HG03175 (cell line): ENCODE measurements around the gene GEMIN4.
A peak's percentile ranks its signal among the peaks of the same experiment; 100 is the strongest.

ENCODE experiments used
- ATAC-seq: cut with Tn5 transposase; IDR thresholded peaks from one replicate; pipeline ENCODE4 v1.9.1; 2021; ENCODE audit warnings: mild to moderate bottlenecking, moderate library complexity; ENCODE audit not compliant: unreplicated experiment

GEMIN4 gene

GRCh38 chr17:744937-745336 lies 7.1 kb downstream of the GEMIN4 start:
- no peak for ATAC-seq

- no peak for ATAC-seq
These were observed 8.9 kb downstream of the GEMIN4 start for GRCh38 chr17:743139-743538.

GRCh38 chr17:742147-742793 lies 9.8 kb downstream of the GEMIN4 start:
- no peak for ATAC-seq

- peak; percentile 81 for ATAC-seq
These were observed 11.6 kb downstream of the GEMIN4 start for GRCh38 chr17:740240-741017.

- no peak for ATAC-seq
These were observed 14.4 kb downstream of the GEMIN4 start for GRCh38 chr17:737561-738113.

GRCh38 chr17:733743-734142 lies 18.3 kb downstream of the GEMIN4 start:
- ATAC-seq, result no peak

- peak; percentile 43 for ATAC-seq
These were observed 19.0 kb downstream of the GEMIN4 start for GRCh38 chr17:732902-733720.

GRCh38 chr17:732067-732901 lies 19.8 kb downstream of the GEMIN4 start, which contains the start of gene TLCD3A:
Gene TLCD3A, plus strand, starts transcription at chr17:732596. Its CDS starts 52 bp downstream, at chr17:732648.
- peak; percentile 48 for ATAC-seq

GRCh38 chr17:731644-732066 lies 20.4 kb downstream of the GEMIN4 start:
- peak; percentile 23 for ATAC-seq

- ATAC-seq, result no peak
These were observed 23.2 kb downstream of the GEMIN4 start for GRCh38 chr17:728911-729310.

- ATAC-seq, result no peak
These were observed 25.7 kb downstream of the GEMIN4 start for GRCh38 chr17:726271-726919.

- no peak for ATAC-seq
These were observed 26.3 kb downstream of the GEMIN4 start for GRCh38 chr17:725746-726145.

GRCh38 chr17:725084-725483 lies 27.0 kb downstream of the GEMIN4 start:
- ATAC-seq, result no peak

- no peak for ATAC-seq
These were observed 30.5 kb downstream of the GEMIN4 start for GRCh38 chr17:721540-721937.

GRCh38 chr17:720706-721539 lies 31.1 kb downstream of the GEMIN4 start:
- no peak for ATAC-seq

GRCh38 chr17:718075-718474 lies 34.0 kb downstream of the GEMIN4 start:
- ATAC-seq, result no peak

- no peak for ATAC-seq
These were observed 43.9 kb downstream of the GEMIN4 start for GRCh38 chr17:708132-708531.

- no peak for ATAC-seq
These were observed 46.2 kb downstream of the GEMIN4 start for GRCh38 chr17:705863-706262.

- no peak for ATAC-seq
These were observed 47.1 kb downstream of the GEMIN4 start for GRCh38 chr17:705011-705410.
